A549 (cell line): Measurements from ENCODE around the gene PPP4R3A. TPM values are rescaled to one million over a fixed set of nuclear protein-coding genes. Genes with fewer than 3 reads are reported as not detected.

Experiments used
- ATAC-seq, 2 experiments: fragments of 200-7000 bp in 1 of 2; fragments of >200 bp in 1 of 2; cut with Nextera tagmentation in 1 of 2; cut with Tn5 transposase in 1 of 2; 3 replicates each; pipeline versions ENCODE4 v1.8.0 to v1.9.1; 2018 to 2020; ENCODE audit warnings: mild to moderate bottlenecking in 1 of 2, moderate library complexity in 1 of 2
- CTCF ChIA-PET: fragments of 300-600 bp; sonication (Branson Sonifier 250); formaldehyde crosslinking; extraction: SDS; loops from one replicate; lab custom pipeline; 2021; ENCODE audit warnings: antibody characterized with exemption, inconsistent platforms; lab: Yijun Ruan, JAX
- POLR2A ChIA-PET: fragments of 350-600 bp; formaldehyde crosslinking; extraction: SDS; loops from one replicate; lab custom pipeline; 2021; ENCODE audit warnings: antibody characterized with exemption, inconsistent platforms; lab: Yijun Ruan, JAX
- DNase-seq, 2 experiments: peaks; one replicate each; pipeline versions ENCODE4 v3.0.0 to v3.0.0-alpha.2; 2011 to 2016; ENCODE audit warnings: low read depth in 1 of 2, low spot score in 1 of 2
- FAIRE-seq: peaks from 2 replicates; lab custom pipeline; 2011; peaks lifted over from hg19 to GRCh38; lab: Jason Lieb, UNC
- H3K27ac ChIP-seq, 2 experiments: fragments of >200 bp; sonication (Bioruptor Twin); formaldehyde crosslinking; 3 replicates each; pipeline ENCODE4 v1.5.1; 2016 to 2017
- H3K4me1 ChIP-seq: fragments of >200 bp; sonication (Bioruptor Twin); formaldehyde crosslinking; 3 replicates; pipeline ENCODE4 v1.6.1; 2016
- H3K4me2 ChIP-seq: fragments of >200 bp; sonication (Bioruptor Twin); formaldehyde crosslinking; 3 replicates; pipeline ENCODE4 v1.6.1; 2016
- H3K4me3 ChIP-seq: fragments of >200 bp; sonication (Bioruptor Twin); formaldehyde crosslinking; 3 replicates; pipeline ENCODE4 v1.5.1; 2016
- H3K9me3 ChIP-seq: fragments of >200 bp; sonication (Bioruptor Twin); formaldehyde crosslinking; 3 replicates; pipeline ENCODE4 v1.6.1; 2016
- BHLHE40 ChIP-seq: IDR thresholded peaks from 2 replicates; pipeline ENCODE4 v1.6.1; 2012; ENCODE audit warnings: low read depth, low read length, inconsistent platforms
- CBX8 ChIP-seq: fragments of 200-600 bp; sonication (generic); IDR thresholded peaks from 2 replicates; pipeline ENCODE4 v1.6.1; 2016
- CHD2 ChIP-seq: fragments of 150-350 bp; IDR thresholded peaks from 2 replicates; pipeline ENCODE4 v1.6.1; 2014; ENCODE audit warnings: low read length; ENCODE audit not compliant: partially characterized antibody
- EP300 ChIP-seq, 2 experiments: fragments of >200 bp; sonication (Bioruptor Twin); formaldehyde crosslinking; IDR thresholded peaks; 2 replicates in 1 of 2; 3 replicates in 1 of 2; pipeline ENCODE4 v1.6.1; 2016 to 2017
- FOSB ChIP-seq: fragments of 250-450 bp; sonication (Bioruptor Pico); IDR thresholded peaks from 2 replicates; pipeline ENCODE4 v1.5.0; 2020; ENCODE audit warnings: mild to moderate bottlenecking, moderate library complexity
- FOXS1 ChIP-seq: fragments of 250-450 bp; sonication (Bioruptor Pico); IDR thresholded peaks from 2 replicates; pipeline ENCODE4 v1.5.0; 2020; ENCODE audit warnings: mild to moderate bottlenecking, moderate library complexity
- JUN ChIP-seq, 2 experiments: fragments of >200 bp; sonication (Bioruptor Twin); formaldehyde crosslinking; IDR thresholded peaks; 2 replicates in 1 of 2; 3 replicates in 1 of 2; pipeline ENCODE4 v1.6.1; 2016 to 2017
- KDM1A ChIP-seq: fragments of 200-600 bp; sonication (generic); IDR thresholded peaks from 2 replicates; pipeline ENCODE4 v1.6.1; 2016; ENCODE audit warnings: low read depth, mild to moderate bottlenecking
- MAFK ChIP-seq: fragments of 450-650 bp; IDR thresholded peaks from 2 replicates; pipeline ENCODE4 v1.6.1; 2014; ENCODE audit not compliant: partially characterized antibody
- MYC ChIP-seq: IDR thresholded peaks from 2 replicates; pipeline ENCODE4 v1.6.1; 2012; ENCODE audit warnings: mild to moderate bottlenecking, inconsistent platforms, low read length, improper control_type of control experiment, borderline replicate concordance
- NFE2L2 ChIP-seq: fragments of 150-350 bp; conservative IDR thresholded peaks from 2 replicates; pipeline ENCODE4 v1.6.1; 2014; ENCODE audit warnings: low read length
- NPAS2 ChIP-seq: fragments of 250-450 bp; sonication (Bioruptor Pico); IDR thresholded peaks from 2 replicates; pipeline ENCODE4 v1.8.0; 2022; ENCODE audit warnings: mild to moderate bottlenecking, moderate library complexity, borderline replicate concordance
- PHF8 ChIP-seq: fragments of 200-600 bp; sonication (generic); IDR thresholded peaks from 2 replicates; pipeline ENCODE4 v1.6.1; 2016; ENCODE audit warnings: low read depth, mild to moderate bottlenecking, antibody characterized with exemption, moderate library complexity, borderline replicate concordance
- POLR2A ChIP-seq: IDR thresholded peaks from 2 replicates; pipeline ENCODE4 v1.6.1; 2012; ENCODE audit warnings: mild to moderate bottlenecking, low read length
- RAD21 ChIP-seq, 2 experiments: fragments of >200 bp in 1 of 2; sonication (Bioruptor Twin) in 1 of 2; formaldehyde crosslinking in 1 of 2; IDR thresholded peaks in 1 of 2; conservative IDR thresholded peaks in 1 of 2; 2 replicates in 1 of 2; 3 replicates in 1 of 2; pipeline ENCODE4 v1.6.1; 2012 to 2018; ENCODE audit warnings: inconsistent platforms in 1 of 2
- RFX5 ChIP-seq: fragments of 450-650 bp; IDR thresholded peaks from 2 replicates; pipeline ENCODE4 v1.7.1; 2014; ENCODE audit warnings: antibody characterized with exemption, mild to moderate bottlenecking, moderate library complexity
- SMC3 ChIP-seq: fragments of >200 bp; sonication (Bioruptor Twin); formaldehyde crosslinking; IDR thresholded peaks from 3 replicates; pipeline ENCODE4 v1.6.1; 2018; ENCODE audit warnings: inconsistent platforms
- SREBF2 ChIP-seq: fragments of 450-650 bp; IDR thresholded peaks from 2 replicates; pipeline ENCODE4 v1.6.1; 2014; ENCODE audit warnings: mild to moderate bottlenecking, moderate library complexity
- TFCP2L1 ChIP-seq: fragments of 250-450 bp; sonication (Bioruptor Pico); IDR thresholded peaks from 2 replicates; pipeline ENCODE4 v1.5.0; 2021; ENCODE audit warnings: mild to moderate bottlenecking
- ZC3H11A ChIP-seq: fragments of 450-650 bp; IDR thresholded peaks from 2 replicates; pipeline ENCODE4 v1.6.1; 2014; ENCODE audit warnings: antibody characterized with exemption, mild to moderate bottlenecking
- ZFP36 ChIP-seq: fragments of 450-650 bp; IDR thresholded peaks from 2 replicates; pipeline ENCODE4 v1.6.1; 2014; ENCODE audit warnings: borderline replicate concordance; ENCODE audit not compliant: partially characterized antibody
- WGBS: methylation state at CpG from one replicate; pipeline ENCODE4 v1.1.6; 2017; ENCODE audit errors: missing lambda C conversion rate; 5-methylcytosine and 5-hydroxymethylcytosine counted together
- polyA plus RNA-seq, 4 experiments: library from polyadenylated mRNA; depleted of rRNA in 3 of 4; stranded (reverse); fragments of >200 nt; fragmentation: RNase III in 1 of 4; extraction: RNeasy Plus Mini Kit Qiagen cat#74134 plus additional on column Dnase treatment in 1 of 4; gene quantifications; 2 replicates in 3 of 4; 3 replicates in 1 of 4; pipeline ENCODE4 v1.2.3, GENCODE V29; 2011 to 2017
- TF ChIP-seq, protein P1 (sequence below): fragments of 250-450 bp; sonication (Bioruptor Pico); IDR thresholded peaks from 2 replicates; pipeline ENCODE4 v1.5.0; 2020; ENCODE audit warnings: low read depth, mild to moderate bottlenecking, moderate library complexity
- TF ChIP-seq, protein P2 (sequence below): fragments of >200 bp; sonication (Bioruptor Twin); formaldehyde crosslinking; IDR thresholded peaks from 2 replicates; pipeline ENCODE4 v1.6.1; 2016
- TF ChIP-seq, protein P3 (sequence below): fragments of >200 bp; sonication (Bioruptor Twin); formaldehyde crosslinking; IDR thresholded peaks from 3 replicates; pipeline ENCODE4 v1.6.1; 2016
- TF ChIP-seq, protein P4 (sequence below): fragments of >200 bp; sonication (Bioruptor Twin); formaldehyde crosslinking; IDR thresholded peaks from 3 replicates; pipeline ENCODE4 v1.5.1; 2016
- TF ChIP-seq, protein P5 (sequence below): fragments of 250-450 bp; sonication (Bioruptor Pico); IDR thresholded peaks from 2 replicates; pipeline ENCODE4 v1.5.0; 2021; ENCODE audit warnings: mild to moderate bottlenecking, moderate library complexity, borderline replicate concordance

PPP4R3A gene
- polyA plus RNA-seq, 2 of the 4 experiments (the other 2 are of a cell fraction): 69.5 to 83.6 TPM

DNA sequence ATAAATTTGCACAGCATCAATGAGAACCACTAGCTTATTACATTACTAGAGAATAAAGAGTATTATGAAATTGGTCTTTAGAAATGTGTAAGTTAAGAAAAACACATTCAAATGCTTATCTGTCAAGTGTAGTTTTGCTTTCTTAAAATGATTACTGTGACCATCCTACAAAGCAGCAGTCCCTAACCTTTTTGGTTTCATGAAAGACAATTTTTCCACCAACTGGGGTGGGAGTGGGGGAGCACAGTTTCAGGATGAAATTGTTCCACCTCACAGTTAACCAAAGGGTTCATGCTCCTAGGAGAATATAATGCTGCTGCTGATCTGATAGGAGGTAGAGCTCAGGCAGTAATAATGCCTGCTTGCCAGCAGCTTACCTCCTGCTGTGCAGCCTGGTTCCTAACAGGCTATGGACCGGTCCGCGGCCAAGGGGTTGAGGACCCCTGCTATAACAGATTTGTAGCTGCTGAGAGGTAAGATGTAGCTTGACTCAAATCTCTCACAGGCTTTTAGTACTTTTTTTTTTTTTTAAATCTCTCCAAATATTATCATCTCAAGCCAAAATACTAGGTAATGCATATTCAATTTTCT is 45.4 kb downstream of the PPP4R3A start:
- Histone ChIP-seq H3K4me3 (no peak overlapping the region), H3K4me1 (no peaks in the 10 kb centered on the region), H3K27ac (no peak overlapping the region), H3K4me2 (no peak overlapping the region), H3K9me3 (no peaks in the 10 kb centered on the region)
- ChIA-PET CTCF (interaction anchor here (0.6 kb wide), 1 partner anchor 44 kb away, joined by 3 read pairs; no protein-coding TSS in a partner anchor), POLR2A (no interaction called here)
- DNase-seq (no peak), FAIRE-seq (no peak), ATAC-seq (no peak)
- TF ChIP-seq FOSB (CRISPR knock-in tag) (no peak), PHF8 (no peak), MAFK (no peak), EP300 (IDR thresholded peaks at IDR 0.05) (no peak), ZFP36 (no peak), SMC3 (no peak), KDM1A (no peak), CBX8 (no peak), POLR2A (no peak), MYC (no peak), CHD2 (no peak)
- TF ChIP-seq, protein P1, sequence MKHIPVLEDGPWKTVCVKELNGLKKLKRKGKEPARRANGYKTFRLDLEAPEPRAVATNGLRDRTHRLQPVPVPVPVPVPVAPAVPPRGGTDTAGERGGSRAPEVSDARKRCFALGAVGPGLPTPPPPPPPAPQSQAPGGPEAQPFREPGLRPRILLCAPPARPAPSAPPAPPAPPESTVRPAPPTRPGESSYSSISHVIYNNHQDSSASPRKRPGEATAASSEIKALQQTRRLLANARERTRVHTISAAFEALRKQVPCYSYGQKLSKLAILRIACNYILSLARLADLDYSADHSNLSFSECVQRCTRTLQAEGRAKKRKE (CRISPR knock-in tag): no peak
- TF ChIP-seq, all 56 proteins: peak for 0
- WGBS: 80% methylated on average over 3 of the region's 3 CpGs

DNA sequence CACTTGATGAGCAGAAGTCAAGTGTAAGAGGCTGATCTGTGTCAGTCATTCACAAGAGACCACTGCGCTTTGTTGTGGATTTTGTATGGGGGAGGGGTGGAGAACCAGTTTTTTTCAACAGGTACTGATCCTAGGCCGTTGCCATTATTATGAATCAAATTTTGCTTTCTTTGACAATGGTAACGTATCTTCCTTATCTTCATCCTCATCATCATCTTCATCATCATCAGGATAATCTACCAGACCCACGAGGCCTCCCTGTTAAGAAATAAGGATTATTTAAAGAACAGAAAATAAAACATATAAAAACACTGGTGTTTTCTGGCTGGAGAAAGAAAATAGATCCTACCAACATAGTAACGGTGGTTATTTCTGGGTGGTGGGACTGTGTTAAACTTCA is 51.5 kb downstream of the PPP4R3A start:
- POLR2A ChIA-PET: no interaction called here
- CTCF ChIA-PET: no interaction called here
- FAIRE-seq (no peak), ATAC-seq (no peak), DNase-seq (no peak)
- WGBS: 92% methylated on average over 5 of the region's 5 CpGs
- no peak overlapping the region for H3K27ac ChIP-seq
- H3K4me3 ChIP-seq: no peak overlapping the region
- TF ChIP-seq, protein P2, sequence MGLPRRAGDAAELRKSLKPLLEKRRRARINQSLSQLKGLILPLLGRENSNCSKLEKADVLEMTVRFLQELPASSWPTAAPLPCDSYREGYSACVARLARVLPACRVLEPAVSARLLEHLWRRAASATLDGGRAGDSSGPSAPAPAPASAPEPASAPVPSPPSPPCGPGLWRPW: no peak
- TF ChIP-seq SREBF2 (no peak), RAD21 (conservative IDR thresholded peaks at IDR 0.05 in 1 of 2, IDR thresholded peaks at IDR 0.05 in 1 of 2) (no peak), BHLHE40 (no peak)
- TF ChIP-seq, protein P3, sequence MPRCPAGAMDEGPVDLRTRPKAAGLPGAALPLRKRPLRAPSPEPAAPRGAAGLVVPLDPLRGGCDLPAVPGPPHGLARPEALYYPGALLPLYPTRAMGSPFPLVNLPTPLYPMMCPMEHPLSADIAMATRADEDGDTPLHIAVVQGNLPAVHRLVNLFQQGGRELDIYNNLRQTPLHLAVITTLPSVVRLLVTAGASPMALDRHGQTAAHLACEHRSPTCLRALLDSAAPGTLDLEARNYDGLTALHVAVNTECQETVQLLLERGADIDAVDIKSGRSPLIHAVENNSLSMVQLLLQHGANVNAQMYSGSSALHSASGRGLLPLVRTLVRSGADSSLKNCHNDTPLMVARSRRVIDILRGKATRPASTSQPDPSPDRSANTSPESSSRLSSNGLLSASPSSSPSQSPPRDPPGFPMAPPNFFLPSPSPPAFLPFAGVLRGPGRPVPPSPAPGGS: no peak
- H3K4me2 ChIP-seq: no peak overlapping the region
- H3K4me1 ChIP-seq: no peaks in the 10 kb centered on the region
- H3K9me3 ChIP-seq: no peaks in the 10 kb centered on the region

DNA sequence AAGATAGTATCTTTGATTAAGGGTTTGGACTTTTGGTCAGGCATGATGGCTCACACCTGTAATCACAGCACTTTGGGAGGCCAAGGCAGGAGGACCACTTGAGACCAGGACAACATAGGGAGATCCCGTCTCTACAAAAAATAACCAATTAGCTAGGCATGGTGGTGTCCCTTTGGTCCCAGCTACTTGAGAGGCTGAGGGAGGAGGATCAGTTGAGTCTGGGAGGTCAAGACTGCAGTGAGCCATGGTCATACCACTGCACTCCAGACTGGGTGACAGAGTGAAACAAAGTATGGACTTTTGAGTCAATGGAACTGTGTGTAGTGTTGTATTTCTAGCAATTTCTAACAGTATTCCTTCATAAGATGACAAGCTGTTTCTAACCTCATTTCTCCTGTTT is 53.8 kb downstream of the PPP4R3A start:
- WGBS: 89% methylated on average over 1 of the region's 1 CpG
- POLR2A ChIA-PET: no interaction called here
- FAIRE-seq: no peak

More for the DNA sequence above, 53.8 kb downstream of the PPP4R3A start:
- Histone ChIP-seq H3K27ac (no peak overlapping the region), H3K4me3 (no peak overlapping the region), H3K4me2 (no peak overlapping the region), H3K9me3 (no peaks in the 10 kb centered on the region), H3K4me1 (no peaks in the 10 kb centered on the region)
- ATAC-seq (no peak), DNase-seq (no peak)
- CTCF ChIA-PET: no interaction called here
- TF ChIP-seq, protein P2: no peak
- TF ChIP-seq, protein P4, sequence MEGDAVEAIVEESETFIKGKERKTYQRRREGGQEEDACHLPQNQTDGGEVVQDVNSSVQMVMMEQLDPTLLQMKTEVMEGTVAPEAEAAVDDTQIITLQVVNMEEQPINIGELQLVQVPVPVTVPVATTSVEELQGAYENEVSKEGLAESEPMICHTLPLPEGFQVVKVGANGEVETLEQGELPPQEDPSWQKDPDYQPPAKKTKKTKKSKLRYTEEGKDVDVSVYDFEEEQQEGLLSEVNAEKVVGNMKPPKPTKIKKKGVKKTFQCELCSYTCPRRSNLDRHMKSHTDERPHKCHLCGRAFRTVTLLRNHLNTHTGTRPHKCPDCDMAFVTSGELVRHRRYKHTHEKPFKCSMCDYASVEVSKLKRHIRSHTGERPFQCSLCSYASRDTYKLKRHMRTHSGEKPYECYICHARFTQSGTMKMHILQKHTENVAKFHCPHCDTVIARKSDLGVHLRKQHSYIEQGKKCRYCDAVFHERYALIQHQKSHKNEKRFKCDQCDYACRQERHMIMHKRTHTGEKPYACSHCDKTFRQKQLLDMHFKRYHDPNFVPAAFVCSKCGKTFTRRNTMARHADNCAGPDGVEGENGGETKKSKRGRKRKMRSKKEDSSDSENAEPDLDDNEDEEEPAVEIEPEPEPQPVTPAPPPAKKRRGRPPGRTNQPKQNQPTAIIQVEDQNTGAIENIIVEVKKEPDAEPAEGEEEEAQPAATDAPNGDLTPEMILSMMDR: no peak
- TF ChIP-seq EP300 (IDR thresholded peaks at IDR 0.05): no peak
- TF ChIP-seq NPAS2 (CRISPR knock-in tag): no peak
- no peak for TF ChIP-seq MYC
- TF ChIP-seq ZC3H11A: no peak
- no peak for TF ChIP-seq TFCP2L1 (CRISPR knock-in tag)
- TF ChIP-seq FOXS1 (CRISPR knock-in tag): no peak
- TF ChIP-seq, protein P5, sequence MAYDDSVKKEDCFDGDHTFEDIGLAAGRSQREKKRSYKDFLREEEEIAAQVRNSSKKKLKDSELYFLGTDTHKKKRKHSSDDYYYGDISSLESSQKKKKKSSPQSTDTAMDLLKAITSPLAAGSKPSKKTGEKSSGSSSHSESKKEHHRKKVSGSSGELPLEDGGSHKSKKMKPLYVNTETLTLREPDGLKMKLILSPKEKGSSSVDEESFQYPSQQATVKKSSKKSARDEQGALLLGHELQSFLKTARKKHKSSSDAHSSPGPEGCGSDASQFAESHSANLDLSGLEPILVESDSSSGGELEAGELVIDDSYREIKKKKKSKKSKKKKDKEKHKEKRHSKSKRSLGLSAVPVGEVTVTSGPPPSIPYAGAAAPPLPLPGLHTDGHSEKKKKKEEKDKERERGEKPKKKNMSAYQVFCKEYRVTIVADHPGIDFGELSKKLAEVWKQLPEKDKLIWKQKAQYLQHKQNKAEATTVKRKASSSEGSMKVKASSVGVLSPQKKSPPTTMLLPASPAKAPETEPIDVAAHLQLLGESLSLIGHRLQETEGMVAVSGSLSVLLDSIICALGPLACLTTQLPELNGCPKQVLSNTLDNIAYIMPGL: no peak
- TF ChIP-seq, protein P1 (CRISPR knock-in tag): no peak
- TF ChIP-seq, protein P3: no peak
- no peak for TF ChIP-seq JUN (IDR thresholded peaks at IDR 0.05)
- TF ChIP-seq RFX5: no peak
- no peak for TF ChIP-seq NFE2L2
